NCI-H2227 (cell line): ENCODE results near the gene DHRS7B.

ENCODE experiments used
- DNase-seq: peaks from one replicate; lab custom pipeline; 2025; ENCODE audit not compliant: unreplicated experiment; lab: John Stamatoyannopoulos, UW

The DHRS7B gene

GRCh38 chr17:21233581-21234347 lies 107.0 kb downstream of the DHRS7B start:
- no peak for DNase-seq

- DNase-seq: no peak
These were observed 109.2 kb downstream of the DHRS7B start for GRCh38 chr17:21235921-21236320.

- DNase-seq: no peak
These were observed 113.1 kb downstream of the DHRS7B start for GRCh38 chr17:21239680-21240368.

GRCh38 chr17:21240369-21241055 lies 113.7 kb downstream of the DHRS7B start:
- no peak for DNase-seq
